Activated CD8-positive, alpha-beta memory T cell treated with anti-CD3 and anti-CD28 coated beads, Interleukin-2, amount 50 U/mL, for 48 hours (primary cell): ENCODE measurements around the gene DRC7.
"Not testable (repeated sequence)": the region's sequence is repeated elsewhere in the genome, so short reads cannot be mapped to it uniquely, and the experiment has no call there.

Source experiments
- DNase-seq: peaks from one replicate; pipeline ENCODE4 v3.0.0-alpha.2; 2020

The DRC7 gene

GRCh38 chr16:57661510-57661909 is 33.1 kb upstream of the DRC7 start:
- DNase-seq: no peak

DNA sequence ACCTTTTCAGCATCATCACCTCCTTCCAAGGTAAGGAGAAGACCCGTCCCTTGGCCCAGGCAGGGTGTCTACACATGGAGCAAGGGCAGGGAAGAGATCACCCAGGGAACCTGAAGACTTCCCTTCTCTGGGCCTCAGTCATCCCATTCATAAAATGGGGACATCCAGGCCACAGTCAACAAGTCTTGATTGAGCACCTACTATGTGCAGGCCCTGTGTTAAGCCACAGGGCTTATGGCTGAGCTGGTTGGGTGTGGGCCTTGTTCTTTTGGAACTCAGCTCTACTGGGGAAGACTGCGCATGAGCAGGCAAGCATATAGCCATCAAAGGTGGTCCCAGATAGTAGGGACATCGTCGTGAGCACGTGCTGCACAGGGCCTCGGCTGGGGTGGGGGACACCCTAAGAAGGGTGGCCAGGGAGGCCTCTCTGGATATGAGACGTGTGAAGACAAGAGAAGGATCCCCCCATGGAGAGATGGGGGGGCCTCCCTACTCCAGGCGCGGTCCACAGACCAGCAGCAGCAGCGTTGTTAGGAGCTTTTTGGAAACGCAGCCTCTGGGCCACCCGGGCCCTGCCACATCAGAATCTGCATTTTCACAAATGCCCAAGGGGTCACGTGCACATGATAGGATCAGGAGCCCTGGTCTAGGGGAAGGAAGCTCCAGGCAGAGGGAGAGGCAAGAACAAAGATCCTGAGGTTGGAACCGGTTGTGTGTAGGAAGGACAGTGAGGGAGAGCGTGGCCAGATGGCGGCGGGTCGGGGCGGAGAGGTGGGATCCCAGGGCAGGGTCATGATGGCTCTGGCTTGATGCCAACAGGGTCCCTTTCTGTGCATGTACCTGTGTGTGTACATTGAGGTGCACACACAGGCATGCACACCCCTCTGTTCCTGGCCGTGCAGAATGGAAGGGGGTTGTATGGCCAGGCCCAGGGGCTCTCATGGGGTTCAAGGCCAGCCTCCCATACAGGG is 32.4 kb upstream of the DRC7 start:
- no peak for DNase-seq

DNA sequence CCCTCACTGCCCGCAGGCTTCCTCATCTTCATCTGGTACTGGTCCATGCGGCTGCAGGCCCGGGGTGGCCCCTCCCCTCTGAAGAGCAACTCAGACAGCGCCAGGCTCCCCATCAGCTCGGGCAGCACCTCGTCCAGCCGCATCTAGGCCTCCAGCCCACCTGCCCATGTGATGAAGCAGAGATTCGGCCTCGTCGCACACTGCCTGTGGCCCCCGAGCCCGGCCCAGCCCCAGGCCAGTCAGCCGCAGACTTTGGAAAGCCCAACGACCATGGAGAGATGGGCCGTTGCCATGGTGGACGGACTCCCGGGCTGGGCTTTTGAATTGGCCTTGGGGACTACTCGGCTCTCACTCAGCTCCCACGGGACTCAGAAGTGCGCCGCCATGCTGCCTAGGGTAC is 31.2 kb upstream of the DRC7 start:
- DNase-seq: no peak

DNA sequence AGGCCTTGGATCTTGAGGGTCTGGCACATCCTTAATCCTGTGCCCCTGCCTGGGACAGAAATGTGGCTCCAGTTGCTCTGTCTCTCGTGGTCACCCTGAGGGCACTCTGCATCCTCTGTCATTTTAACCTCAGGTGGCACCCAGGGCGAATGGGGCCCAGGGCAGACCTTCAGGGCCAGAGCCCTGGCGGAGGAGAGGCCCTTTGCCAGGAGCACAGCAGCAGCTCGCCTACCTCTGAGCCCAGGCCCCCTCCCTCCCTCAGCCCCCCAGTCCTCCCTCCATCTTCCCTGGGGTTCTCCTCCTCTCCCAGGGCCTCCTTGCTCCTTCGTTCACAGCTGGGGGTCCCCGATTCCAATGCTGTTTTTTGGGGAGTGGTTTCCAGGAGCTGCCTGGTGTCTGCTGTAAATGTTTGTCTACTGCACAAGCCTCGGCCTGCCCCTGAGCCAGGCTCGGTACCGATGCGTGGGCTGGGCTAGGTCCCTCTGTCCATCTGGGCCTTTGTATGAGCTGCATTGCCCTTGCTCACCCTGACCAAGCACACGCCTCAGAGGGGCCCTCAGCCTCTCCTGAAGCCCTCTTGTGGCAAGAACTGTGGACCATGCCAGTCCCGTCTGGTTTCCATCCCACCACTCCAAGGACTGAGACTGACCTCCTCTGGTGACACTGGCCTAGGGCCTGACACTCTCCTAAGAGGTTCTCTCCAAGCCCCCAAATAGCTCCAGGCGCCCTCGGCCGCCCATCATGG is 30.5 kb upstream of the DRC7 start:
- no peak for DNase-seq

GRCh38 chr16:57664662-57665025 is 30.0 kb upstream of the DRC7 start:
- DNase-seq: no peak

DNA sequence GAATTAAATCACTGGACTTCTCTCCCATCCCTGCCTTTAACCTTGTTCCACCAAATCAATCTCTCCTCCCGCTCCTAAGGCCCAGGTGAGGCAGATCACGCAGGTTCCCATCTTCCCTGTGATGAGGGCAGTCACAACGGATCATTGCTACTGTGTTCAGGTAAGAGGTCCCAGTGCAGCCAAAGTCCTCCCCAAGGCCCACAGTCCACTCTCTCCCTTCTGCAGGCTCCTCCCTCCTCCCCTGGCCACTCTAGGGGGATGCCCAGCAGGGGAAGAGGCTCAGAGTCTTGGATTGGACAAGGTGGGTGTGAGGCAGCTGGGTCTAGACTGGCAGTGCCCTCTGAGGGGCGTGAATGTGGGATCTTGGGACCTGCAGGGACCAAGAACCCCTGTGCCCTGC is 29.1 kb upstream of the DRC7 start:
- no peak for DNase-seq

- DNase-seq: no peak
These were observed 28.1 kb upstream of the DRC7 start for GRCh38 chr16:57666353-57667047.

DNA sequence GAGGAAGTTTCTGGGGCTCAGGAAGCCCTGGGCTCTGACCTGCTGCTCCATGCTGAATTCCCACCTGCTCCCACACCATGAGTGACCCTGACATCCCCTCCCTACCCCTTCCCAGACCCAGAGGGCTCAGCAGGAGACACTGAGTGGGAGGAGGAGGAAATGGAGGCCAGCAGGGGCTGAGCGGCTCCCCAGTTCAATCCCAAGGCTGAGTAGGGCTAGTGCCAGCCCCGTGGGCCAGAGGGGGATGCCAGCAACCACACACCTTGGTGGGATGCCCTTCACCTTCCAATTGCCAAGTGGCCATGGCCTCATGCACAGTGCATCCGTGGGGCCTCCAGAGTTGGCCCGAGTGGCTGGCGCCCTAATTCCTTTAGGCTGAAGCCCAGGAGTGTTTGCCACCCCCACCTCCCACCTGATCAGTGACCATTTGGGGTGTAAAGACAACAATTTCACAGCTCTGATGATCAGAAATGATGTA is 27.5 kb upstream of the DRC7 start:
- DNase-seq: no peak

- no peak for DNase-seq
These were observed 26.9 kb upstream of the DRC7 start for GRCh38 chr16:57667526-57668262.

DNA sequence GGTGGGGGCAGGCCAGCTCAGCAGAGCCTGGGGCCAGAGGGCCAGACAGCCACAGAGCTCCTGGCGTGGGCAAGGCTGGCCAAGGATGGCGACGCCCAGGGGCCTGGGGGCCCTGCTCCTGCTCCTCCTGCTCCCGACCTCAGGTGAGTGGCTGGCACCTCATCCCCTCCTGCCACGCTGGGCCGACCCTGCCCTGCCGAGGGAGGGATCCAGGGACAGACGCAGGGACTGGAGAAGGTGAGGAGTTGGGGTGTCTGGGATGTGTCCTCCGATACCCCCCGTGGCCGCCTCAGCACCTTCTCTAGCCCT is 26.4 kb upstream of the DRC7 start, which contains the start of gene ADGRG3:
ADGRG3 (plus strand) TSS at position 44 of the 309 bp plus-strand sequence; CDS start at position 86, 42 bp downstream.
- DNase-seq: no peak

- no peak for DNase-seq
These were observed 25.8 kb upstream of the DRC7 start for GRCh38 chr16:57668630-57669475.

DNA sequence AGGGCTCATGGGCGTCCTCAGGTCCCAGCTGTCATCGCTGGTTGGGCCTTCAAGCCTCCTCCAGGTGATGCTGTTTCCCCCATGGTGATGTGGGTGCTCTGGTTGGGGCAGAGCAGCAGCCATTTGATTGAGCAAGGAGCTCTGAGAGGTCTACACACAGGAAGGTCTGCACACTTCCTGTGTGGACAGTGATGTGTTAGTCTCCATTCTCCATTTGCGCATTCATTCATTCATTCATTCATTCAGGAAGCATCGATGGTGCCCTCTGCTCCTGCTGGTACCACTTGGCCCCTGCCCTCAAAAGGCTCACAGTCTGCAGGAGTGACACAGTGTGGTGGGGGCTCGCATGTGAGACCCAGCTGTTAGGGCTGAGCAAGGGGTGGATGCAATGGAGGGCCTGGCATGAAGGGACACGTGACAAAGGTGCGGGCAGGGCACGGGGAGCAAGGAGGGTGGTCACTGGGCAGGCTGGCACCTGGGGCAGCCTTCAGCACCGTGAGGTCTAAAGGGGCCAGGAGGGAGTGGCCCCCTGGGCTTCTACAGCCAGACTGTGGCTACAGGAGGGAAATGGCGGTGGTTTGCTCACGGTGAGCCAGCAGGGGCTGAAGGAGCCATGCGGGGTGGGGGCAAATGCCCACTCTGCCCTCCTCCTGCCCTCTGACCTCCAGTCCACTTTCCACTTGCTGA is 25.0 kb upstream of the DRC7 start:
- DNase-seq: no peak

- no peak for DNase-seq
These were observed 24.4 kb upstream of the DRC7 start for GRCh38 chr16:57670196-57670595.

DNA sequence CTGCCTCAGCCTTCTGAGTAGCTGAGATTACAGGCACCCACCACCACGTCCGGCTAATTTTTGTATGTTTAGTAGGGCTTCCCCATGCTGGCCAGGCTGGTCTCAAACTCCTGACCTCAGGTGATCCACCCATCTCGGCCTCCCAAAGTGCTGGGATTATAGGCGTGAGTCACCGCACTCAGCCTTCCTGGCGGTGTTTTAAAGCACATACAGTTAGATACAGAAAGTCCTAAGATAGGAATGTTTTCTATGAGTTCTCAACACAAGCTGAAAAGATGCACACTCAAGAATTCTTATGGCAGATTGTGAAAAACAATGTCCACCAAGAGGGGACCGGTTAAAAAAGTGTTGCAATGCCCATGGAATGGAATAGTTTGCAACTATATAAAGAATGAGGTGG is 23.2 kb upstream of the DRC7 start:
- DNase-seq: not testable (repeated sequence)

GRCh38 chr16:57672416-57672815 is 22.2 kb upstream of the DRC7 start:
- DNase-seq: no peak

DNA sequence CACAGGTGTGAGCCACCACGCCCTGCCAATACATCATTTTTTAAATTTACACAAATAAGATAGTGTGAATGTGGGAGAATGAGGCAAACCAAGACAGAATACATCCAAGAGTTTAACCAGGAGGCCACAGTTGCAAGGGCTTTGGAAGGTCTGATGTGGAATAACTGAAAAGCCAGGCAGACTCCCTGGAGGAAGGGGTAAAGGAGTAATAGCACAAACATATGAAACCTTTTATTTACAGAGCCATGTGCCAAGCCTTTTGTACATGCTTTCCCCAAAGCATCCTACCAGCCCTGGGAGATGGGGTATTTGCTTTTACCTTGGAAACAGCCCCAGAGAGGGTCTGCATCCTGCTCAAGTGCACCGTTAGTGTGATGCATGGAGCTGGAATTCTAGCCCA is 21.8 kb upstream of the DRC7 start:
- no peak for DNase-seq

DNA sequence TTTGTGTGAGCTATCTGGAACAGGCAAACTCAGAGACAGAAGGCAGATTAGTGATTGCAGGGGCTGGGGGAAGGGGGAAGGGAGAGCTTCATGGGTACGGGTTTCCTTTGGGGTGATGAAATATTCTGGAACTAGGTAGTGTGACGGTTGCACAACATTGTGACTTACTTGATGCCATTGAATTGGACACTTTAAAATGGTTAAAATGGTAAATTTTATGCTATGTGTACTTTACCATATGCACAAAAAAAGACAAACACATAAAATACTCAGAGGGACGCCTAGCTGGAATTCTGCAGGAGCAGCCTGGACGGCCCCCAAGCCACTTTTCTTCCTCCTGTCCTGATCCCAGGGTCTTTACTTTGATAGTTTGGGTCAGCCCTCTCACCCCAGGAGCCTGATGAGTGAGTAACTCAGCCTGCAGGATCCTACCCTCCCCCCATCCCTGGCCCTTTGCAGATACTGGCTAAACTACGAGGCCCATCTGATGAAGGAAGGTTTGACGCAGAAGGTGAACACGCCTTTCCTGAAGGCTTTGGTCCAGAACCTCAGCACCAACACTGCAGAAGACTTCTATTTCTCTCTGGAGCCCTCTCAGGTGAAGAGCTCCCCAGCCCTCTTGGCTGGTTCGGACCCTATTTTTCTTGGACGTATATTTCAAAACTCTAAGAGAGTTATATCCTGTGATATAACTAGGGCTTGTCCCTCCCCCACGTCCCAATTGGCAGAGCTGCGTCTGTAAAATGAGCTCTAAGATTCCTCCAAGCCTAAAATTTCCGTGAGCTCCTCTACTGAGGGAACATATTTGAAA is 18.7 kb upstream of the DRC7 start:
- no peak for DNase-seq

- no peak for DNase-seq
These were observed 18.0 kb upstream of the DRC7 start for GRCh38 chr16:57676553-57677085.

DNA sequence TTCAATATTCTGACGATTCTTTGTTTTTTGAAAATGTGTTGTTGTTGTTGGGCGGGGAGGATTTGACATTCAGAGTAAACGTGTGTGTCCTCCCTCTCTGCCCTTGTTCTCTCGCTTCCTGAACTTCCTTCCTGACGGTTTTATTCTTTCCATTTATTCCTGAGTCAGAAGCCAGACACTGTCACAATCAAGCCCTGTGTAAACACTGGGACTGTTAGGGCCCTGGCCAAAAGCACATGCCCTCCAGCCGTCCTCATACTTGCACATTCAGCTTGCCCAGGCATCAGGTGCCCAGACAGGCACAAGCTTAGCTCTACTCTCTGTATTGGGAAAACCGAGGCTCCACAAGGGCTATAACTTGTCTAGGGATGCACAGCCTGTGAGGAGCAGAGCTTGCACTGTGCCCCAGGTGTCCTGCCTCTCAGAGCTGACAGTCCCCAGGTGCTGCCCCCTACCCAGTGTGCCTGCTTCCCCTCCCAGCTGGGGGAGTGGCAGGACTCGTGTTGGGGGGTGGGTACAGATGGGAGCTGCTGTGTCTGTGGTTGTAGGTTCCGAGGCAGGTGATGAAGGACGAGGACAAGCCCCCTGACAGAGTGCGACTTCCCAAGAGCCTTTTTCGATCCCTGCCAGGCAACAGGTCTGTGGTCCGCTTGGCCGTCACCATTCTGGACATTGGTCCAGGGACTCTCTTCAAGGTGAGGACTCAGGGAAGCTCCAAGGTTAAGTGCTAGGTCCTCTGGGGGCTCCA is 16.8 kb upstream of the DRC7 start:
- DNase-seq: no peak
